Skeletal muscle tissue (tissue), 4 donors: Measurements from ENCODE around the gene VWA5B1. TPM values are rescaled to one million over a fixed set of nuclear protein-coding genes. Genes with fewer than 3 reads are reported as not detected.

ENCODE experiments used
- H3K27ac ChIP-seq: one replicate; pipeline ENCODE4 v1.7.0; 2013; ENCODE audit warnings: mild to moderate bottlenecking, low read depth, low read length, inconsistent platforms
- H3K27me3 ChIP-seq, 3 donors: one replicate each; pipeline ENCODE4 v1.7.0; 2013; ENCODE audit warnings: low read length in 3 of 3; ENCODE audit not compliant: control insufficient read depth in 3 of 3, insufficient read depth in 3 of 3
- H3K36me3 ChIP-seq, 3 donors: one replicate each; pipeline ENCODE4 v1.7.0; 2013; ENCODE audit warnings: low read length in 3 of 3; ENCODE audit not compliant: control insufficient read depth in 3 of 3, insufficient read depth in 3 of 3
- H3K4me1 ChIP-seq, 3 donors: one replicate each; pipeline ENCODE4 v1.7.0; 2013; ENCODE audit warnings: low read length in 3 of 3, mild to moderate bottlenecking in 3 of 3; ENCODE audit not compliant: control insufficient read depth in 3 of 3, insufficient read depth in 3 of 3
- H3K4me3 ChIP-seq, 3 donors: one replicate each; pipeline ENCODE4 v1.7.0; 2013; ENCODE audit warnings: low read length in 3 of 3
- H3K9ac ChIP-seq, 3 donors: one replicate each; pipeline ENCODE4 v1.7.0; 2013; ENCODE audit warnings: low read length in 3 of 3, mild to moderate bottlenecking in 3 of 3, moderate library complexity in 2 of 3, low read depth in 1 of 3
- H3K9me3 ChIP-seq, 3 donors: one replicate each; pipeline ENCODE4 v1.7.0; 2013; ENCODE audit warnings: low read length in 3 of 3; ENCODE audit not compliant: control insufficient read depth in 3 of 3
- total RNA-seq: library from RNA; depleted of rRNA; stranded (reverse); fragments of >200 nt; gene quantifications from one replicate; pipeline ENCODE4 v1.2.3, GENCODE V29; 2014
- donor health status: Osteomylitis.

The VWA5B1 gene
- total RNA-seq, 1 donor from 2014 or later: 0.52 TPM

DNA sequence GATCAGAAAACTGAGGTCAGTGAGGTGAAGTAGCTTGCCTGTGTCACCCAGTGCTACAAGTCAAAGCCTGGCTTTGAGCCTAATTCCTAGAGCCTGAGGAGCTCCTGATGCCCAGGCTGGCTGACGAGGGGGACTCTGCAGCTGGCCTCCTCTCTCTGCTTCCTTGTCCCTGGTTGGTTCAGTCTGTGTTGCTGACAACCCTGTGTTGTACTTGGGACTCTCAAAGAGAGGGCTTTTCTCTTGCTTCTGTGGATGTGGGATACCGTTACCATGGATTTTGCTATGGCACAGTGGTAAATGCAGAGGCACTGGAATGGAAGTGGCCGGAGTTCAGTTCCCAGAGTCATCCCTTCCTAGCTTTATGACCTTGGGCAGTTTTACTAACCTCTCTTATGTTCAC, 8.0 kb downstream of the VWA5B1 start:
- H3K4me3 ChIP-seq: no peak overlapping the region
- no peaks in the 10 kb centered on the region for H3K36me3 ChIP-seq
- peaks cover 0 to 3% (median 0%) of the 10 kb centered on the region in 3 donors for H3K27me3 ChIP-seq
- H3K27ac ChIP-seq: no peak overlapping the region
- H3K4me1 ChIP-seq: peaks cover 0 to 13% (median 0%) of the 10 kb centered on the region in 3 donors
- no peak overlapping the region for H3K9ac ChIP-seq
- H3K9me3 ChIP-seq: no peaks in the 10 kb centered on the region

DNA sequence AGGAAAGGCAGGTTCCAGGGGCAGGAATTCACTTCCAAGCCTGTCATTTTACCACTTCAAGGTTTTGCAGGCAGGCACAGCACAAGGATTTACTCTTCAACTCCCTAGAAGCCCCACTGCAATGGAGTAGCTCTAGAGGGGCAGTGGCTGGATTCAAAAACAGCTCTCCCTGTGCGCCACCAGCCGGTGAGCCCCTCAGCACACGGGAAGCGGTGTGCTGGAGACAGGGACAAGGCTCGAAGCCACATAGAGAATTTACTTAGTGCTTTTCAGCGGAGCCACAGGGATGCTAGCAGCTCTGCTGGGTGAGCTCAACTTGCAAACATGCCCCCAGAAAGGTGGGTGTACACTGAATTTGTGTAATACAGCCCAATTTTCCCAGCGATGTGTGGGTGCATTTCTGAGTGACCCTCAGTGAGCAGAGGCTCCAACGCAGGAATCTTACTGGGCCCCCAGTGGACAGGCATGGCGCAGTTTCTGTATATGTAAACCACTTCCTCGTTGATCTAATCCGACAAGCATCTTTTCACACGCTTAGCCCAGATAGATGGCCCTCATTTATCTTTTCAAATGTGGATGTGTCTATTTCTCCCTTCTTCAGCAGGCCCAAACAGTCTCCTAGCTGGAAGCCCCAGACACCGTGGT, 10.9 kb downstream of the VWA5B1 start:
- Histone ChIP-seq H3K9me3 (no peaks in the 10 kb centered on the region), H3K9ac (no peak overlapping the region), H3K27me3 (no peaks in the 10 kb centered on the region), H3K4me3 (no peak overlapping the region), H3K27ac (no peak overlapping the region), H3K36me3 (no peaks in the 10 kb centered on the region), H3K4me1 (peaks cover 0 to 13% (median 0%) of the 10 kb centered on the region in 3 donors)

DNA sequence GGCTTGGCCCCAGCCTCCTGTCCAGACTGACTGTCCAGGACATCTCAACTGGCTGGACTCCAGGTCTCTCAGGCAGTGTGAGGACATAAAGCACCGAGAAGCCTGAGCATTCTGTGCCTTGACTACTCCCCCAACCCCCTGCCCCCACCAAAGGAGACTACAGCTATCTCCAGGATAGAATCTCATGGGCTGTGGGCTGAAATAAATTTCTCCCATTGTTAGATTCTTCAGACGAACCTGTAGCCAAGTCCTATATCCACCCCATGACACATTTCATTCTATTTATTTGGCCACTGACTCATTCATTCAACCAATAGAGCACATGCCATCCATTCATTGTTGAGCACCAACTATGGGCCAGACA, 11.4 kb downstream of the VWA5B1 start:
- Histone ChIP-seq H3K4me1 (peaks cover 0 to 13% (median 0%) of the 10 kb centered on the region in 3 donors), H3K4me3 (no peak overlapping the region), H3K27ac (no peak overlapping the region), H3K27me3 (no peaks in the 10 kb centered on the region), H3K9me3 (no peaks in the 10 kb centered on the region), H3K36me3 (no peaks in the 10 kb centered on the region), H3K9ac (no peak overlapping the region)

DNA sequence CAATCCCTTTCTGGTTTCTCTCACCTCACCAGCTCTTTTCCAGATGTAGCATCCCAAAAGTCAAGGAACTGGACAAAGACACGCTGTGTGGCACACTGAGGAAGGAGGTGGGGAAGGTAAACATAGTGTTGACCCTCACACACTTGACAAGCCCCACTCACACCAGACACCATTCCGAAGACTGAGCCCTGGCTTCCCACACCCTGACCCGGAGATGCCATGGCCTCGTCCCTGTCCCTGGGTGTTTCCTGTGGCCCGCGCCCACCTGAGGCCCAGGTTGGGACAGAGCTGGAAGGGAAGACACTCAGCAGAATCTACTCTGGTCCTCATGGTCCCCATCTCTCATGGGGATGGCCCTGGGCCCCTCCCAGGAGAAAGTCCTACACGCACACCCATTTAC, 16.4 kb downstream of the VWA5B1 start:
- H3K4me1 ChIP-seq: peaks cover 0 to 17% (median 0%) of the 10 kb centered on the region in 3 donors
- no peaks in the 10 kb centered on the region for H3K36me3 ChIP-seq
- no peak overlapping the region for H3K9ac ChIP-seq
- no peak overlapping the region for H3K27ac ChIP-seq
- H3K9me3 ChIP-seq: no peaks in the 10 kb centered on the region
- H3K27me3 ChIP-seq: no peaks in the 10 kb centered on the region
- no peak overlapping the region for H3K4me3 ChIP-seq

DNA sequence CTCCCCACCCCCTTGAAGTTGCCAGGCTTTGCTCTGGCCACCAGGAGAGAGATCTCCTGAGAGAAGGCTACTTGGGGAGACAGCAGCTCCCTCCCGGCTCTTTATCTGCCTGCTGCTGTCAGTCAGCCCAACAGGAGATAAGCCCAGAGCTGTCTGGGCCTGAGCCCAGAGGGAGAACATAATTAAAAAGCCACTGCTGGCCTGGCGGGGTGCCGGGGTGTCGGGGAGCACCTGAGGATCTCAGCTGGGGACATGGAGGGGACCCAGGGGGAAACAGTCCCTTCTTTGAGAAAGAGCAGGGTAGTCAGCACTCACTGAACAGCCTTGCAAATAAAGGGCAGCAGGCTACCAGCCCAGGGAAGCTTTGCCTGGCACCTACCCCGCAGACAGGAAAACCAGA, 17.9 kb downstream of the VWA5B1 start:
- Histone ChIP-seq H3K4me1 (peaks cover 0 to 11% (median 0%) of the 10 kb centered on the region in 3 donors), H3K27ac (no peak overlapping the region), H3K4me3 (no peak overlapping the region), H3K9ac (no peak overlapping the region), H3K9me3 (no peaks in the 10 kb centered on the region), H3K27me3 (peaks cover 0 to 3% (median 0%) of the 10 kb centered on the region in 3 donors), H3K36me3 (no peaks in the 10 kb centered on the region)

DNA sequence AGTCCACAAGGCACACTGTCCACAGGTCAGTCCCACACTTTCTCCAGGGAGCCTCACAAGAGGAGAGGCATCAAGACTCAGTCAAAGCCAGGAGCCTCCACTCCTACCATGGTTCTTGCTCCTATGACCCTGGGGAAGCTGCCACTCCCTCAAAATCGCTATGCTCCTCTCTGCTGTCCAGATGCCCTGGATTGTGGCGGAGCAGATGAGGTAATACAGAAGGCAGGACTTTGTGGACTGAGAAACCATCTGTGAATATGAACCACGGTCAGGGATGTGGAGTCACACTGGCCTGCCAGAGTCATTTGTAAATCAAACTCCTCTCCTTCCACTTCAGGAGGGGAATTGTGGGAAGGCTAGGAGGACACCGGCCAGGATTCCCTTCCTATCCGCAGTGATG, 20.6 kb downstream of the VWA5B1 start:
- H3K9me3 ChIP-seq: no peaks in the 10 kb centered on the region

DNA sequence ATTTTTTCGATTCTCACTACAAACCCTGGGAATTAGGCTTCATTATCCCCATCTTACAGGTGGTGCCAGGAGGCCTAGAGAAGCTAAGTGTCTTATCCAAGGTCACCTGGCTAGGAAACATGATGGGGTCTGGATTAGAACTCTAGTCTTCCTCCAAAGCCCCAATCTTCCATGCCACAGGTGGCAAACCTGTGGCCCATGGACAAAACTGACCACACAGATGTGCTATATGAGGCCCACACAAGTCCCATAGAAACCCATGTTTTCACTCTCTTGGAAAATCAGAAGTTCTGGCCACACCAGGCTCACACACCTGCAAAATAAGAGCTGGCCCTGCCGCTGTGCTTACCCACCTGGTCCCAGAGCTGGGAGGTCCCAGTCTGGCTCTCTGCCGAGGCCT, 21.6 kb downstream of the VWA5B1 start:
- no peak overlapping the region for H3K9ac ChIP-seq
- no peaks in the 10 kb centered on the region for H3K36me3 ChIP-seq
- H3K9me3 ChIP-seq: no peaks in the 10 kb centered on the region
- H3K27ac ChIP-seq: no peak overlapping the region
- H3K4me1 ChIP-seq: peaks cover 0 to 11% (median 0%) of the 10 kb centered on the region in 3 donors
- H3K27me3 ChIP-seq: peaks cover 0 to 5% (median under 1%) of the 10 kb centered on the region in 3 donors
- H3K4me3 ChIP-seq: no peak overlapping the region

More for the DNA sequence above, 20.6 kb downstream of the VWA5B1 start:
- no peak overlapping the region for H3K9ac ChIP-seq
- no peak overlapping the region for H3K27ac ChIP-seq
- no peak overlapping the region for H3K4me3 ChIP-seq
- H3K4me1 ChIP-seq: peaks cover 0 to 11% (median 0%) of the 10 kb centered on the region in 3 donors
- no peaks in the 10 kb centered on the region for H3K36me3 ChIP-seq
- H3K27me3 ChIP-seq: peaks cover 0 to 3% (median 0%) of the 10 kb centered on the region in 3 donors

DNA sequence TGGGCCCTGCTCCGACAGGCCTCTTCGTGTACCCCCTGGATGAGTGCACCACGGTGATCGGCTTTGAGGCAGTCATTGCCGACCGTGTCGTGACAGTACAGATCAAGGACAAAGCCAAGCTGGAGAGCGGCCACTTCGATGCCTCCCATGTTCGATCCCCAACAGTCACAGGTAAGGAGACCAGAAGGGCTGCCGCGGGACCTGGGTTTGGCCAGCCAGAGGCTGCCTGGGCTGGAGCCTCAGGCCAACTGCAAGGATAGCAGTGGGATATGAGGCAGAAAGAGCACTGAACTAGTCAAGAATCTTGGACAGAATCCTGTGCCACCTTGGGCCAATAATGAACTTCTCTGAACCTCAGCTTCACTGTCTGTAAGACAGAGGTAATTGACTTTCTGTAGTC, 22.1 kb downstream of the VWA5B1 start:
- no peak overlapping the region for H3K4me3 ChIP-seq
- H3K27me3 ChIP-seq: peaks cover 0 to 7% (median 3%) of the 10 kb centered on the region in 3 donors
- H3K9me3 ChIP-seq: no peaks in the 10 kb centered on the region
- no peaks in the 10 kb centered on the region for H3K36me3 ChIP-seq
- peaks cover 0 to 11% (median 0%) of the 10 kb centered on the region in 3 donors for H3K4me1 ChIP-seq
- H3K27ac ChIP-seq: no peak overlapping the region
- H3K9ac ChIP-seq: no peak overlapping the region

DNA sequence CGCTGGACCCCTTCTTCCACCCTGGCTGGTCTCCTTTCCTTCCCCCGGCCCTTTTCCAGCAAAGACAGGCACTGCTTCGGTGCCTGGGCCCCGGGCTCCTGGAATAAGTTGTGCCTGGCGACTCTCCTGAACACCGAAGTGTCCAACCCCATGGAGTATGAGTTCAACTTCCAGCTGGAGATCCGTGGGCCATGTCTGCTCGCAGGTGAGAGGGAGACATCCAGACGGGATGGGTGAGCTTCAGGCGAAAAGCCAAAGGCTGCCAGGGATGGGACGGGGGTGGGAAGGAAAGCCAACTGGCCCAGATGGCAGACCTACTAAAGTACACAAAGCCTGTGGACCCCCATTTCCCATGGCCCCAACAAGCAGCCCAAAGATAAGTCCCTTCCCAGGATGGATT, 26.8 kb downstream of the VWA5B1 start:
- H3K27me3 ChIP-seq: peaks cover 0 to 17% (median 7%) of the 10 kb centered on the region in 3 donors
- H3K9ac ChIP-seq: no peak overlapping the region
- no peak overlapping the region for H3K4me3 ChIP-seq
- no peaks in the 10 kb centered on the region for H3K9me3 ChIP-seq
- peaks cover 0 to 3% (median 2%) of the 10 kb centered on the region in 3 donors for H3K4me1 ChIP-seq
- H3K36me3 ChIP-seq: no peaks in the 10 kb centered on the region
- no peak overlapping the region for H3K27ac ChIP-seq

DNA sequence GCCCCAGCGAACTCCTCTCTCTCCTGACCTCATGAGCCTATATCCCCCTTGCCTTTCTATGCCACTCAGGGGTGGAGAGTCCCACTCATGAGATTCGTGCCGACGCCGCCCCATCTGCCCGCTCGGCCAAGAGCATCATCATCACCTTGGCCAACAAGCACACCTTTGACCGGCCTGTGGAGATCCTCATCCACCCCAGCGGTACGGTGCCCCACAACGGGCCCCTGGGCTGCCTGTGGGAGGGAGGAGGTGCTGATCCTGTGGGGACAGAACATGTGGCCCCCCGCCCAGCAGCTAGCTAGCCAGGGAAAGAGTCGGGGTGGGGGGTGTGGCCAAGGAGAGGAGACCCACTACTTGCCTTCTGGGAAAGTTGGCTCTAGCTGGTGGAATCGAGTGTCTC, 27.8 kb downstream of the VWA5B1 start:
- no peak overlapping the region for H3K27ac ChIP-seq
- no peak overlapping the region for H3K9ac ChIP-seq
- no peaks in the 10 kb centered on the region for H3K9me3 ChIP-seq
- H3K4me1 ChIP-seq: peaks cover 0 to 3% (median 2%) of the 10 kb centered on the region in 3 donors
- H3K27me3 ChIP-seq: peaks cover 0 to 17% (median 4%) of the 10 kb centered on the region in 3 donors
- no peaks in the 10 kb centered on the region for H3K36me3 ChIP-seq
- H3K4me3 ChIP-seq: no peak overlapping the region
